Neural crest cell (in vitro differentiated cells): ENCODE results near the gene HYI. TPM values are rescaled to one million over a fixed set of nuclear protein-coding genes. Genes with fewer than 3 reads are reported as not detected.

ENCODE experiments used
- DNase-seq: peaks from one replicate; pipeline ENCODE4 v3.0.0; 2021; ENCODE audit warnings: low read depth, mixed read lengths, low spot score
- H3K27ac Mint-ChIP-seq: one replicate; pipeline ENCODE4 v1.8.0; 2021; ENCODE audit warnings: mild to moderate bottlenecking, mixed read lengths; ENCODE audit not compliant: unreplicated experiment
- H3K27me3 Mint-ChIP-seq: 2 replicates; pipeline ENCODE4 v1.8.0; 2021; ENCODE audit warnings: low read depth, mild to moderate bottlenecking, mixed read lengths
- H3K36me3 Mint-ChIP-seq: 2 replicates; pipeline ENCODE4 v1.8.0; 2021; ENCODE audit warnings: low read depth, mild to moderate bottlenecking, mixed read lengths
- H3K4me1 Mint-ChIP-seq: 2 replicates; pipeline ENCODE4 v1.8.0; 2021; ENCODE audit warnings: mixed read lengths
- H3K4me3 Mint-ChIP-seq: one replicate; pipeline ENCODE4 v1.8.0; 2021; ENCODE audit warnings: mild to moderate bottlenecking, mixed read lengths
- H3K9me3 Mint-ChIP-seq: 2 replicates; pipeline ENCODE4 v1.8.0; 2021; ENCODE audit warnings: mixed read lengths
- total RNA-seq: library from RNA; stranded (reverse); gene quantifications from 2 replicates; pipeline ENCODE4 v1.2.1, GENCODE V29; 2021
- TF ChIP-seq, protein P1 (sequence below): fragments of 200-600 bp; sonication (generic); conservative IDR thresholded peaks from 2 replicates; pipeline ENCODE4 v1.5.0; 2021; ENCODE audit warnings: antibody characterized with exemption, mild to moderate bottlenecking

Gene HYI
- total RNA-seq, 1 donor from 2014 or later = 46.6 TPM

DNA sequence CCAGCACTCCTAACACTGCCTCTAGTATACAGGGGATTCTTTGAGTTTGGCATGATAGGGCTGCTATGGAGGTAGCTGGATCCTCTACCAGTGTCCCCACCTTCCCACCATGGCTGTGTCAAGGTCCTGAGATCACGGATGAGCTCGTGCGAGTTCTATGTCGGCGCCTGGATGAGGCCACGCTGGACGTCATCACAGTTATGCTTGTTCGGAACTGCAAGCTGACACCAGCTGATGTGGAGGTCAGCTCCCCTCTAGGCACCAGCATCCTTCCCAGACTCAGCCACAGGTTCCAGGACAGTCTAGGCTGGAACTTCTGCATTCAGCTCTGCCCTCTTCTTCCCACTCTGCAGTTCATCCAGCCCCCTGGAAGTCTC is 15.2 kb downstream of the HYI start:
- no peak overlapping the region for H3K27ac Mint-ChIP-seq
- H3K36me3 Mint-ChIP-seq = peaks cover 5% of the 10 kb centered on the region
- TF ChIP-seq, protein P1, sequence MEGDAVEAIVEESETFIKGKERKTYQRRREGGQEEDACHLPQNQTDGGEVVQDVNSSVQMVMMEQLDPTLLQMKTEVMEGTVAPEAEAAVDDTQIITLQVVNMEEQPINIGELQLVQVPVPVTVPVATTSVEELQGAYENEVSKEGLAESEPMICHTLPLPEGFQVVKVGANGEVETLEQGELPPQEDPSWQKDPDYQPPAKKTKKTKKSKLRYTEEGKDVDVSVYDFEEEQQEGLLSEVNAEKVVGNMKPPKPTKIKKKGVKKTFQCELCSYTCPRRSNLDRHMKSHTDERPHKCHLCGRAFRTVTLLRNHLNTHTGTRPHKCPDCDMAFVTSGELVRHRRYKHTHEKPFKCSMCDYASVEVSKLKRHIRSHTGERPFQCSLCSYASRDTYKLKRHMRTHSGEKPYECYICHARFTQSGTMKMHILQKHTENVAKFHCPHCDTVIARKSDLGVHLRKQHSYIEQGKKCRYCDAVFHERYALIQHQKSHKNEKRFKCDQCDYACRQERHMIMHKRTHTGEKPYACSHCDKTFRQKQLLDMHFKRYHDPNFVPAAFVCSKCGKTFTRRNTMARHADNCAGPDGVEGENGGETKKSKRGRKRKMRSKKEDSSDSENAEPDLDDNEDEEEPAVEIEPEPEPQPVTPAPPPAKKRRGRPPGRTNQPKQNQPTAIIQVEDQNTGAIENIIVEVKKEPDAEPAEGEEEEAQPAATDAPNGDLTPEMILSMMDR = no peak
- no peaks in the 10 kb centered on the region for H3K9me3 Mint-ChIP-seq
- H3K4me1 Mint-ChIP-seq = peaks cover 28% of the 10 kb centered on the region
- no peaks in the 10 kb centered on the region for H3K27me3 Mint-ChIP-seq
- peak overlapping the region; percentile 34 for H3K4me3 Mint-ChIP-seq
- DNase-seq = no peak

DNA sequence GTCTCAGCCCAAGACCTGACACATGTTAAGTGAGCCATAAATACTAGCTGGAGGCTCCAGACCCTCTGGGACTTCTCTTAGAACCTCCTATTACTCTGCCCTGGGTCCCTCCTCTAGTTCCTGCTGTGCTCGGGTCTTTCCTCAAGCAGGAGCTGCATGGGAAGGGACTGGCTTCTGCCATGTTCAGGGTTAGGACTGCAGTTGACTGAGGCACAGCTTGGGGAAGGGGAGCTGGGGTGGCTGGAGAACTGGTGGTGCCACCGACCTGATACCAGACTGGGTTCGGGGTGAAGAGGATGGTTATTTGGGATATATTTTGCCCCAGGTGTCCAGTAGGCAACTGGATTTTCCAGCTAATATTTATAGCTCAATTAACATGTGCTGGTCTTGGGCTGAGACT is 15.7 kb downstream of the HYI start:
- no peak for DNase-seq
- Mint-ChIP-seq H3K4me1 (peaks cover 28% of the 10 kb centered on the region), H3K36me3 (peaks cover 5% of the 10 kb centered on the region), H3K4me3 (no peak overlapping the region), H3K27me3 (no peaks in the 10 kb centered on the region), H3K27ac (no peak overlapping the region), H3K9me3 (no peaks in the 10 kb centered on the region)
- TF ChIP-seq, protein P1 = no peak

DNA sequence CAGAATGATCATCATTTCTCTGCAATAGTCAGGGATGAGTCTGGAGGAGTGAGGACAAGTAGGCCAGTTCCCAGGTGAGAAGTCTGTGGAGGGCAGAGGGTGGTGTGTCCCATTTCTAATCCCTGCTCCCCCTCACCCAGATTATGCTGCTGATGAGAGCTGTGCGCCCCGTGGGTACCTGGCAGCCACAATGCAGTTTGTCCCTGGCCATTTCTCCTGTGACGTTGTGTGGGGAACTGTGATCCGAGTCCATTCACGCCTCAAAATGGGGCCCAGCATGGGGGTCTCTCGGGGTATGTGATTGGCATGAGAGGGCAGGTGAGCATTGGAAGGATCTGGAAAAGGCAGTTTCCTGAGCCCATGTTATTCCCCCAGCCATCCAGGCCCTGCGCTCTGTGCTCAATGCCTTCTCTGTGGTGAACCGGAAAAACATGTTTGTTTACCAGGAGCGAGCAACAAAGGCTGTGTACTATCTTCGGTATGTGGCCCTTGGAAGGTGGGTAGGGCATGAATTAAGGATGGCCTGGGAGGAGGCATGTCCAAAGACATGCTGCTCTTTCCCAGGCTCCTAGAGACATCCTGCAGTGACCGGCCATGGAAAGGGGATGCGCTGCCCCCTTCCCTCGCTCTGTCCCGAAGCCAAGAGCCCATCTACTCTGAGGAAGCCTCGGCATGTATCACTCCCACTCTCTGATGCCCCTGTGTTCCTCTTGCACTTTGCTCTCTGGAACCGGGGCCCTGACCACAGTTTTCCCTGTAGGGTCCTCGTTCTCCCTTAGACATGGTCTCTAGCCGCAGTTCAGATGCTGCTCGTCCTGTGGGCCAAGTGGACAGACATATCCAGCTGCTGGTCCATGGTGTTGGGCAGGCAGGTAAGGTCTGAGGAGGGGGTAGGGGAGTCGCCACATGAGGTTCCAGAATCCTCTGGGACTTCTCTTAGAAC is 16.4 kb downstream of the HYI start:
- TF ChIP-seq, protein P1 = no peak
- Mint-ChIP-seq H3K27ac (peak overlapping the region; percentile 79), H3K4me3 (no peak overlapping the region)

DNA sequence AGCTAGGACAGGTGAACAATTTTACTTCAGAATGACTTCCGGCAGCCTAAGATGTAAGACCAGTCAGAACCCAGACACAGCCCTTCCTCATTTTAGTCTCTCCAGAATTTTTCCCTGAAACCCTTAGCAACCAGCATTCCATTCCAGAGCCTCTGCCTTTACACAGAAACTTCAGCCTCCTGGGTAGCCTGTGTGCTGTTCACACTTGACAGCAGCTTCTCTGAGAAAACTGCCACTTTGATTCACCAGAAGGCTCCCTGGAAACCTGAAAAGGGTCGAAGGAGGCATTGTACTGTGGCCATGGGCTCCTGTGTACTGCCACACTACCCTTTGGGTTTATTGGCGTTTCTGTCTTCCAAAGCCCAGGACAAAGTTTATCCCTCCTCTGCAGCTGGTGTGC is 17.4 kb downstream of the HYI start:
- Mint-ChIP-seq H3K27me3 (no peaks in the 10 kb centered on the region), H3K9me3 (no peaks in the 10 kb centered on the region), H3K36me3 (peaks cover 8% of the 10 kb centered on the region), H3K27ac (peak overlapping the region; percentile 44), H3K4me3 (no peak overlapping the region), H3K4me1 (peaks cover 28% of the 10 kb centered on the region)
- TF ChIP-seq, protein P1 = no peak
- DNase-seq = no peak

More for the DNA sequence above, 16.4 kb downstream of the HYI start:
- no peaks in the 10 kb centered on the region for H3K27me3 Mint-ChIP-seq
- H3K4me1 Mint-ChIP-seq = peaks cover 28% of the 10 kb centered on the region
- peaks cover 5% of the 10 kb centered on the region for H3K36me3 Mint-ChIP-seq
- H3K9me3 Mint-ChIP-seq = no peaks in the 10 kb centered on the region
- no peak for DNase-seq

DNA sequence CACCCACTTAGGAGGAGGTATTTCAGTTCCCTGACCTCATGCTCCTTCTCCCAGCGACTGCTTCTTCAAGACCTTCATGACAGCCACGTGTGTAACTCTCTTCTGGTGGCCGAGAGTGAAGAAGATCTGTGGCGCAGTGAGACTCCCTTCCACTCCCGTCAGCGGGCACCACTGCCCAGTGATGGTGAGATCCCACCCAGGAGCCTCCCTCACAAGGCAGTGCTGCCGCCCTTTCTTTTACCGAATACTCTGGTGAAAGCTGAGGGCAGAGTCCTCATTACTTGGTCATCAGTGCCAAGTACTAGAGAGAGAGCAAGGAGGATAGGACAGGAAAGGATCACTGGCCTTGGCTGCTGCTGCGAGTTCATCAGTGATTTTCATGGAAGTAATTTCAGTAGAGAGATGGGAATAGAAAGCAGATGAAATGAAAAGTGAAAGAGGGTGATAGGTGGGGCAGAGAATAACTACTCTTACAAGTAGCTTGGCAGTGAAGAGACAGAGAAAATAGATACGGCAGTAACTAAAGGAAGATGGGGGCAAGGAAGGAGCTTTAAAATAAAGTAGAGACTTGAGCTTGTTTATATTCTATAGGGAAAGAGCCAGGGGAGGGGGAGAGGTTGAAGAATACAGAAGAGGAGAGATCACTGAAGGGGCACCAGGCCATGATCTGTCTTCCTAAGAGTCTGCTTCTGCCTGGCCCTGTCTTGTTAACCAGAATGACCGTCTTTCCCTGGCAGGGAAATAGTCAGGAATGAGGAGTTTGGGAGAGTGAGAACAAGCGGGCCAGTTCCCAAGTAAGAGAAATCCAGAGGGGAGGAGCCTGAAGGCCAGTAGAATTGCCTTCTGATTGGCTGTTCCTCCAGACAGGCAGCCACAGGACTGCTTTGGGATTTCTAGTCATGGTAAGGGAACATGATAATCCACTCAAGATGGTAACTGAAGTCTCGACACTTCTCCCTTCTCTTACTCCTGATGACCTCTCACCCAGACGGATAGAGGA is 18.3 kb downstream of the HYI start:
- no peaks in the 10 kb centered on the region for H3K27me3 Mint-ChIP-seq
- H3K36me3 Mint-ChIP-seq = peaks cover 15% of the 10 kb centered on the region
- TF ChIP-seq, protein P1 = no peak
- peaks cover 28% of the 10 kb centered on the region for H3K4me1 Mint-ChIP-seq
- no peaks in the 10 kb centered on the region for H3K9me3 Mint-ChIP-seq
- no peak overlapping the region for H3K4me3 Mint-ChIP-seq
- H3K27ac Mint-ChIP-seq = peak overlapping the region; percentile 73
- DNase-seq = no peak
